ENCODE measurements around the gene APOO. TPM values are rescaled to one million over a fixed set of nuclear protein-coding genes. Genes with fewer than 3 reads are reported as not detected.
"Not testable (repeated sequence)": the region's sequence is repeated elsewhere in the genome, so short reads cannot be mapped to it uniquely, and the experiment has no call there.

Gene APOO
- total RNA-seq, 1 experiment from 2014 or later = 49.9 TPM

DNA sequence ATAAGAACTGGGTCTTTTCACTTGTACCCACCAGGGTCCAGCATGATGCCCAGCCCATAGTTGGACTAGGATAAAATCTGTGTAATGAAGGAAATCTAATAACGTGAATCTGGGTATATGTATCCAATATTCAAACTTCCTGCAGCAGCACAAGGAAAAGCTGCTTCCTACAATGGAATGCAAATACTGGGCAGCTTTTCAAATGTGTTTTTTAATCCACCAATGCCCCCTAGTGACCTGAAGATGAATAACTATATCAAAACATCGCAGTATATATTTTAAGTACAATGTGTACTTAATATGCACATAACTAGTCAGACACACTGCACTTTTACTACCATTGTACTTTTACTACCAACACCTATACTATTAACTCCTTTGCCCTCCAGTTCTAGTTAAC, 5.3 kb downstream of the APOO start:
- no peak for DNase-seq (ENCODE audit: low read depth)

DNA sequence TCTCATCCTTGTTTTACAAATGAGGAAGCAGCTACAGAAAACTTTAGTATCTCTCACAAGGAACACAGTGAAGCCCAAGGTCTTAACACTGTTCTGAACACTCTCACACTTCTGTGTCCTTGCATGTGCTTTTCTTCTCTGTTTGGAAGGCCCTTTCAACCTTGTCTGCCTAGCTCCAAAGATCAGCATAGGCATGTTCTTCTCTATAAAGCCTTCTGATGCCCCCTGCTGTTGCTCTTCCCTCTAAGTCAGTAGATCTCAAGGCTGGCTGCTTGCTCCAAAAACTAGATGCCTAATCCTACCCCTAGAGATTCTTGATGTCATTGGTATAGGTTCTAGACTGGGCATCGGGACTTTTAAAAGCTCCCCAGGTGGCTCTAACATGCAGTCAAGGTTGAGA, 5.9 kb downstream of the APOO start:
- DNase-seq (ENCODE audit: low read depth) = peak; percentile 66

DNA sequence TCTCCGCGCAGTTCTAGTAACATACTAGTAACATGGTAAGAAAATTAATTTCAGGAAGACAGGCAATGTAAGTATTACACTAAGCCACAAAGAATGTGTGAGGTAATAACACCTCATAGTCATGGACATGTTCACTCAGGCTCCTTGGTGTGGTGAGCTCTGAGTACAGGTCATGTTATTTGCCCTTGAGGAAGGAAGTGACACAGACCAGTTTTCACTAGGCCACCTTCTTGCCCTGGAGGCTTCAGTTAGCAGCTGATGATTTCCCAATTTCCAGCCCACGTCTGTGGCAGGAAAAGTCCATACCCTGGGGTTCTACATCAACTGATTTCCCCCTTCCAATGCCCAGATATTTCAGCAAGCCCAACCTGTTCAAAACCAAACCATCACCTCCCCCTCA, 6.7 kb downstream of the APOO start:
- DNase-seq (ENCODE audit: low read depth) = peak; percentile 79

- DNase-seq (ENCODE audit: low read depth) = no peak
Observed at GRCh38 chrX:23900220-23900797, 7.4 kb downstream of the APOO start.

GRCh38 chrX:23898412-23898959, 9.3 kb downstream of the APOO start:
- peak; percentile 42 for DNase-seq (ENCODE audit: low read depth)

DNA sequence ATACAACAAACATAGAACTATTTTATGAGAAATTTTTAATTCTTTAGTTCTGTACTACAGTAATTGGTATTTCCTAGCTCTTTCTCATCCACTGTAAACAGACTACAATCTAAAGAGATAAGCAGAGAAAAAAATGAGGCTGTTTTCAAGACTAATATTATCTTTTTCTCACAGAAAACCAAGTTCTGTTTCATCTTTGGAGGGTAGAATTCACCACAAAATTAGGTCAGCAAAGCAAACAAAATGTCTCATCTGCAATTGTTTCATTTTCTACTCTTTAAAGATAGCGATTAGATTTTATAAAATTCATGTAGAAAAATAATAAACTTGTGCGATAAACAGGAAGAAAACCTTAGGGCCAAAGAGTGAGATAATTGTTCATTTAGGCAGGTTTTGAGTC, 10.8 kb downstream of the APOO start:
- no peak for DNase-seq (ENCODE audit: low read depth)

GRCh38 chrX:23896539-23896938, 11.2 kb downstream of the APOO start:
- not testable (repeated sequence) for DNase-seq (ENCODE audit: low read depth)

- not testable (repeated sequence) for DNase-seq (ENCODE audit: low read depth)
Observed at GRCh38 chrX:23894993-23895392, 12.7 kb downstream of the APOO start.

- DNase-seq (ENCODE audit: low read depth) = no peak
Observed at GRCh38 chrX:23890933-23891332, 16.8 kb downstream of the APOO start.

DNA sequence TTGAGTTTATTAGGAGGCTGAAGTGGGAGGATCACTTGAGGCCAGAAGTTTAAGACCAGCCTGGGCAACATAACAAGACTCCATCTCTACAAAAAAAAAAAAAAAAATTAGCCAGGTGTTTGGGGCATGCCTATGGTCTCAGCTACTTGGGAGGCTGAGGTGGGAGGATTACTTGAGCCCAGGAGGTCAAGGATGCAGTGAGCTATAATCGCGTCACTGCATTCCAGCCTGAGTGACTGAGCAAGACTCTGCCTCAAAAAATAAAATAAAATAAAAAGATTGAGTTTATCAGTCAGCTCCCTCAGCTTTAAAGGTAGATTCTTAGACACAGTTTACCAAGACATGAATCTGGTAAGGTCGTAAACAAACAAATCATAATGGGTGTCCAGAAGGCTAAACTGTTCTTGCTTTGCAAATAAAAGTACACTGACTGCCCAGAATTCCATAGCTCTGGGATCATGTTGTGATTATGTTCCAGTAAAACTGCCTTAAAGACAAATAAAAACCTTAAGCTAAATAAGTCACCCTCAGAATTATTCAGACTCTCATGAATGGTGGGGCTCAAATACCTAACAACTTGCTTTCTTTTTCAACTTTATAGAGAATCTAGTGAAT, 18.7 kb downstream of the APOO start:
- DNase-seq (ENCODE audit: low read depth) = no peak

DNA sequence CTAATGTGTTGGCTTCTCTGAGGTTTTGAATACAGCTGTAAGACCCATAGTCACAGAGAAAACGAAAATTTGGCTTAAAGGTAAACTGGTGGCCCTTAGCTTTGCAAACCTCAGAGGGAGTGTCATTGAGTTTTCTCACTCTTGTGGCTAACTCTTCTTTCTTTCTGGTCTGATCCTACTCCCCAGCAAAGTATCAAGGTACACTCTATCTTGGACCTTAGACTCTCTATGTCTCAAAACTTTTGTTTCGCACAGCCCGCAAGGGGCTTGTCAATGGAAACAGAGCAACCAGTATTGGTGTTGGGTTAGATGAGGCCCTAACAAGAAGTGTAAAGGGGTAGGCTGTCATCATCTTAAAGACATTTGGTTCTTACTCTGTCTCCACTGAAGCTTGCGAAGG, 19.8 kb downstream of the APOO start:
- DNase-seq (ENCODE audit: low read depth) = no peak

DNA sequence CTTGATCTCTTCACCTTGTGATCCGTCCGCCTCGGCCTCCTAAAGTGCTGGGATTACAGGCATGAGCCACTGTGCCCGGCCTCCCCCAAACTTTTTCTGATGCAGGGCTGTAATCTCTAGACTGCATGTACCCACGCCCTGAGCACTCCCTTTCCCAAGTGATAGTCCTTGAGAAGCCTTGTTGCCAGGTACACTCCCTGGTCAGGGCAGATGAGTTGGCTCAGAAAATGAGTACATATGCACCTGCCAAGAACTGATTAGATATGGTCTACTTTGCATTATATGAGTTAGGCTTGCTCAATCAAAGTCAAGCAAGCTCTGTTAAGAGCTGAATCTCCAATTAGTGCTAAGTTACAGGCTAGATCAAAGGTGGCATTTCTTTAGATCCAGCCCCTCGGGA, 20.3 kb downstream of the APOO start:
- DNase-seq (ENCODE audit: low read depth) = no peak

DNA sequence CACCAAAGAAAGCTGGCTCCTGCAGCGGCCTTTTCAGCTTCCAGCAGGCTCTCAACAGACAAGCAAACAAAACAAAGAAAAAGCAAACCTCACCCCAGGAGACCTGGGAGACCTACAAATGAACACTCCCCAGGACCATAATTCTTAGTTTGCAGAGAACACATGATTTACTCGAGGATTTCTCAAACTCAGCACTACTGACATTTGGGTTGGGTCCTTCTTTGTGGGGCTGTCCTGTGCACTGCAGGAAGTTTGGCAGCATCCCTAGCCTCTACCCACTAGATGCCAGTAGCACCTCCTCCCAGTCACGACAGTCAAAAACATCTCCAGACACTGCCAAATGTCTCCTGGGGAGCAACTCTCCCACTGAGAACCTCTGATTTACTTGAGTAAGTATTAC, 21.9 kb downstream of the APOO start:
- DNase-seq (ENCODE audit: low read depth) = no peak

GRCh38 chrX:23884427-23885024, 23.2 kb downstream of the APOO start:
- DNase-seq (ENCODE audit: low read depth) = peak; percentile 67

DNA sequence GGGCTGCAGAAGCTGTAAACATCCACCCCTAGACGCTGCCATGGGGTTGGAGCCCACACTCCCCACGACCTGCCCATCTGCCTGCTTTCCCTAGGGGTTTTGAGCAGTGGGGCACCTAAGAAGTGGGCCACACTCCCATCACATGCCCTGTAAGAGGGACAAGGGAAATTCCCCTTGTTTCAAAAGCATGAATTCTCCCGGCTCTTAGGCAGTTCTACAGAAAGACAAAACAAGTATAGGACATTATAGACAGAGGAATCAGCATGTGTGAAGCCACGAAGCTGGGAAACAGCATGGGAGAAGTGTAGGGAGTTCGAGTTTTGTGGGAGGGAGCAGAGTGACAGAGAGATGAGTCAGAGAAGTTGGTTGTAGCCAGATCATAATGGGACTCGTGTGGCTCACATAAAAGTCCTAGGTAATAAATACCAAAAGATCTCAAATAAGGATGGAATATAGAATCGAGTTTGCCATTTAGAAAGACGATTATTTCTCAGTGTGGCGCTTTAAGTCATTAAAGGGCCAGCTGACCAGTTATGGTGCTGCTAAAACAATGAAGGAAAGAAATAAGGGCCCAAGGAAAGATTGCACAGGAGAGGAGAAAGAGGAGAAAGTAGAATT, 23.9 kb downstream of the APOO start:
- DNase-seq (ENCODE audit: low read depth) = peak; percentile 85

- no peak for DNase-seq (ENCODE audit: low read depth)
Observed at GRCh38 chrX:23879380-23880090, 28.2 kb downstream of the APOO start.

DNA sequence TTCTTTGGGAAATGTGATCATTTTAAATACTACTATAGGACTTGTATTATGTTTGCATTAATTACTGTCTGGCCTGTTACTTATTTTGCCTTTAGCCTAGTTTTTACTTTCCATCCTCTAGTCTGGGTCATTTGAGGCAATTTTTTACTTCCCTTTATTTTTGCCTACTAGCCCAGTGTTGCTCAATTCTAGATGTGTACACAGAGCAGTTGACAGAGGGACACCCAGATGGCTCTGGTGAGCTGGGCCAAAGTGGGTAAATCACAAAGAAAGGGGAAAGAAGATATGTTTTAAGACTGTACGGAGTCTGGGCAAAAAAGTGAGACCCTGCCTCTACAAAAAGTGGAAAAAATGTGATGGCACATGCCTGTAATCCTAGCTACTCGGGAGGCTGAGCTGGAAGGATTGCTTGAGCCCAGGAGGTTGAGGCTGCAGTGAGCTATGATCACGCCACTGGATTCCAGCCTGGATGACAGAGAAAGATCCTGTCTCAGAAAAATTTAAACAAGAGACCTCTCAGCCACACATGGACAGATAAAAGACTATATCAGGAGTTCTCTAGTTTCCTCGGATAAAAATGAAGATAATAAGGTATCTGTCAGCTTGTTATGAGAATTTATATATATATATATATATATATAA, 35.7 kb downstream of the APOO start:
- no peak for DNase-seq (ENCODE audit: low read depth)

GRCh38 chrX:23870041-23870440, 37.7 kb downstream of the APOO start:
- DNase-seq (ENCODE audit: low read depth) = no peak

DNA sequence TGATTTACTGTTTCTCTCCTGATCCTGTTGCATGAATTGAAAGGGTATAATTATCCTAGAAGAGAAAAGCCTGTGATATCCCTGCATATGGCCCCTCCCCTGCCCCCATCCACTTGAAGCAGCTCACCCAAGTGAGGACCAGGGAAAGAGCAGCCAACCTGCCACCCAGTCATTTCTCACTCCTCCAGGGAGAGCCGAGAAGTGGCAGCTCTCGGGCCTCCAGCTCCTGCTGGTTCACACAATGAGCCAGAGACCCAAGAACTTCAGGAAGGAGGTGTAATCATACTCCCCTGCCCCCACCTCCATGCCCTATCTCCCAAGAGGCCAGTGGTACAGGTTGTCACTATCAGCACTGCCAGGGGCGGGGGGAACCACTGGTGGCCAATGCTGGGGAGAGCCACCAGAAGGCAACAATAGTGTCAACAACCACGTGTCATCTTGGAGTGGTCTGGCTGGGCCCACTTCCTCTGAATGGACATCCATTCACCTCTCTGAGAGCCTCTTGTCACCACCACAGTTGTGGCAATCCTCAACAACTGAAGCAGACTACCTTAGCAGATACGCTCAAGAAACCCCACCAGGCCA, 42.9 kb downstream of the APOO start:
- DNase-seq (ENCODE audit: low read depth) = no peak

DNA sequence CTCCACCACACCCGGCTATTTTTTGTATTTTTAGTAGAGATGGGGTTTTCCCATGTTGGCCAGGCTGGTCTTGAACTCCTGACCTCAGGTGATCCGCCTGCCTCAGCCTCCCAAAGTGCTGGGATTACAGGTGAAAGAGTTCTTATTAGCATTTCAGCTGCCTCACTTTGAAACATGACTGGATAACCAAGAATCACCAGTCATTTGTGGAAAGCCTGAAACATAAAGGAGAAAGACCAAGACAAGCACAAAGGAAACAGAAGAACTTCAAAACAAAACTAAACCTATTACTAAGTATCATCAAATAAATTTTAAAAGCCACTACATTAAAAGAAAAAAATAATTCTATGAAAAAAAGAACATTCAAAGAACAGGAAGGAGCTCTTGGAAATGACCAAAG, 45.8 kb downstream of the APOO start:
- DNase-seq (ENCODE audit: low read depth) = not testable (repeated sequence)

DNA sequence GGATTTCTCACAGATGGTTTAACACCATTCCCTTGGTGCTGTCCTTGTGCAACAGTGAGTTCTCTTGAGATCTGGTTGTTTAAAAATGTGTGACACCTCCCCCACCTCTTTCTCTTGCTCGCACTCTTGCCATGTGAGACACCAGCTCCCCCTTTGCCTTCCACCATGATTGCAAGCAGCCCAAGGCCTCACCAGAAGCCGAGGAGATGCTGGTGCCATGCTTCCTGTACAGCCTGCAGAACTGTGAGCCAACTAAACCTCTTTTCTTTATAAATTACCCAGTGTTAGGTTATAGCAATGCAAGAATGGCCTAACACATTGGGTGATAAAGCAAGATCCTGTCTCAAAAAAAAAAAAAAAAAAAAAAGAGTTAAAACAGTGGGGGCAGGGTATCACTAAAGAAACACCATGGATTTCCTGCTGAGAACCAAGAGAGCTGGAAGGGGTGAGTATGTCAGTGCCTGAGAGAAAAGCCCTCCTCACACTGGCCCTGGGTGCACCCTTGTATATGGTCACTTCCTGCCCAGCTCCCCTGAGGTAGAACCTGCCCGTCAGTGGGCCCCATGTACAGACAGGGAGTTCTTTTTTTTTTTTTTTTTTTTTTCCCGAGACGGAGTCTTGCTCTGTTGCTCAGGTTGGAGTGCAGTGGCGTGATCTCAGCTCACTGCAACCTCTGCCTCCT, 46.4 kb downstream of the APOO start:
- no peak for DNase-seq (ENCODE audit: low read depth)

All from Daoy (cell line).